Activated naive CD4-positive, alpha-beta T cell treated with anti-CD3 and anti-CD28 coated beads, Interleukin-2, amount 50 U/mL, for 24 hours (primary cell): ENCODE data around the gene RNF224.
A peak's percentile ranks its signal among the peaks of the same experiment; 100 is the strongest.

Experiments
- H3K27ac Mint-ChIP-seq: one replicate; pipeline ENCODE4 v1.8.0; 2021; ENCODE audit warnings: mild to moderate bottlenecking, mixed read lengths
- H3K27me3 Mint-ChIP-seq: one replicate; pipeline ENCODE4 v1.8.0; 2021; ENCODE audit warnings: mixed read lengths
- H3K36me3 Mint-ChIP-seq: one replicate; pipeline ENCODE4 v1.8.0; 2021; ENCODE audit warnings: mixed read lengths
- H3K4me1 Mint-ChIP-seq: one replicate; pipeline ENCODE4 v1.8.0; 2021; ENCODE audit warnings: mixed read lengths
- H3K4me3 Mint-ChIP-seq: one replicate; pipeline ENCODE4 v1.8.0; 2021; ENCODE audit warnings: mild to moderate bottlenecking, mixed read lengths
- H3K9me3 Mint-ChIP-seq: one replicate; pipeline ENCODE4 v1.8.0; 2021; ENCODE audit warnings: mixed read lengths

RNF224 gene

GRCh38 chr9:137189297-137190295 lies 37.7 kb upstream of the RNF224 start:
- Mint-ChIP-seq H3K27ac (peak overlapping the region; percentile 87), H3K36me3 (no peaks in the 10 kb centered on the region), H3K4me3 (peak overlapping the region; percentile 89)

GRCh38 chr9:137190315-137190856 lies 36.9 kb upstream of the RNF224 start:
- Mint-ChIP-seq H3K36me3 (no peaks in the 10 kb centered on the region), H3K27ac (peak overlapping the region; percentile 51), H3K9me3 (no peaks in the 10 kb centered on the region), H3K27me3 (no peaks in the 10 kb centered on the region), H3K4me1 (peaks cover 25% of the 10 kb centered on the region), H3K4me3 (peak overlapping the region; percentile 55)

More at GRCh38 chr9:137189297-137190295, 37.7 kb upstream of the RNF224 start:
- H3K27me3 Mint-ChIP-seq = no peaks in the 10 kb centered on the region
- no peaks in the 10 kb centered on the region for H3K9me3 Mint-ChIP-seq
- peaks cover 25% of the 10 kb centered on the region for H3K4me1 Mint-ChIP-seq

- H3K27ac Mint-ChIP-seq = no peak overlapping the region
- H3K4me3 Mint-ChIP-seq = no peak overlapping the region
- no peaks in the 10 kb centered on the region for H3K36me3 Mint-ChIP-seq
Measured at GRCh38 chr9:137191245-137191644, 36.1 kb upstream of the RNF224 start.

GRCh38 chr9:137191691-137192447 lies 35.4 kb upstream of the RNF224 start:
- Mint-ChIP-seq H3K9me3 (no peaks in the 10 kb centered on the region), H3K4me3 (no peak overlapping the region), H3K36me3 (no peaks in the 10 kb centered on the region), H3K27me3 (no peaks in the 10 kb centered on the region), H3K27ac (no peak overlapping the region), H3K4me1 (peaks cover 17% of the 10 kb centered on the region)

More at GRCh38 chr9:137191245-137191644, 36.1 kb upstream of the RNF224 start:
- Mint-ChIP-seq H3K4me1 (peaks cover 24% of the 10 kb centered on the region), H3K9me3 (no peaks in the 10 kb centered on the region), H3K27me3 (no peaks in the 10 kb centered on the region)

- H3K27ac Mint-ChIP-seq = peak overlapping the region; percentile 72
- peaks cover 12% of the 10 kb centered on the region for H3K4me1 Mint-ChIP-seq
- no peaks in the 10 kb centered on the region for H3K27me3 Mint-ChIP-seq
- H3K9me3 Mint-ChIP-seq = no peaks in the 10 kb centered on the region
- no peaks in the 10 kb centered on the region for H3K36me3 Mint-ChIP-seq
- H3K4me3 Mint-ChIP-seq = no peak overlapping the region
Measured at GRCh38 chr9:137192448-137192780, 34.9 kb upstream of the RNF224 start.

- H3K27ac Mint-ChIP-seq = no peak overlapping the region
- no peaks in the 10 kb centered on the region for H3K27me3 Mint-ChIP-seq
- H3K36me3 Mint-ChIP-seq = no peaks in the 10 kb centered on the region
- no peaks in the 10 kb centered on the region for H3K9me3 Mint-ChIP-seq
- H3K4me3 Mint-ChIP-seq = no peak overlapping the region
- peaks cover 9% of the 10 kb centered on the region for H3K4me1 Mint-ChIP-seq
Measured at GRCh38 chr9:137192859-137193258, 34.4 kb upstream of the RNF224 start.

GRCh38 chr9:137193771-137194170 lies 33.5 kb upstream of the RNF224 start:
- Mint-ChIP-seq H3K4me3 (no peak overlapping the region), H3K9me3 (no peaks in the 10 kb centered on the region), H3K27ac (no peak overlapping the region), H3K27me3 (no peaks in the 10 kb centered on the region), H3K36me3 (no peaks in the 10 kb centered on the region), H3K4me1 (peaks cover 9% of the 10 kb centered on the region)

- Mint-ChIP-seq H3K27me3 (no peaks in the 10 kb centered on the region), H3K27ac (no peak overlapping the region), H3K4me1 (peaks cover 4% of the 10 kb centered on the region), H3K4me3 (no peak overlapping the region), H3K36me3 (no peaks in the 10 kb centered on the region), H3K9me3 (no peaks in the 10 kb centered on the region)
Measured at GRCh38 chr9:137194388-137194787, 32.9 kb upstream of the RNF224 start.

- H3K27me3 Mint-ChIP-seq = no peaks in the 10 kb centered on the region
- H3K4me1 Mint-ChIP-seq = peaks cover 3% of the 10 kb centered on the region
- H3K36me3 Mint-ChIP-seq = no peaks in the 10 kb centered on the region
- no peak overlapping the region for H3K4me3 Mint-ChIP-seq
- H3K27ac Mint-ChIP-seq = no peak overlapping the region
- H3K9me3 Mint-ChIP-seq = no peaks in the 10 kb centered on the region
Measured at GRCh38 chr9:137194909-137195308, 32.4 kb upstream of the RNF224 start.

- Mint-ChIP-seq H3K4me3 (no peak overlapping the region), H3K27me3 (no peaks in the 10 kb centered on the region)
Measured at GRCh38 chr9:137195525-137196220, 31.6 kb upstream of the RNF224 start.

GRCh38 chr9:137198051-137198901 lies 29.0 kb upstream of the RNF224 start:
- no peaks in the 10 kb centered on the region for H3K36me3 Mint-ChIP-seq
- H3K4me1 Mint-ChIP-seq = peaks cover 14% of the 10 kb centered on the region
- H3K4me3 Mint-ChIP-seq = peak overlapping the region; percentile 23
- H3K27ac Mint-ChIP-seq = no peak overlapping the region
- H3K27me3 Mint-ChIP-seq = no peaks in the 10 kb centered on the region
- H3K9me3 Mint-ChIP-seq = no peaks in the 10 kb centered on the region

More at GRCh38 chr9:137195525-137196220, 31.6 kb upstream of the RNF224 start:
- no peaks in the 10 kb centered on the region for H3K36me3 Mint-ChIP-seq
- H3K4me1 Mint-ChIP-seq = peaks cover 3% of the 10 kb centered on the region
- H3K9me3 Mint-ChIP-seq = no peaks in the 10 kb centered on the region
- no peak overlapping the region for H3K27ac Mint-ChIP-seq

- no peak overlapping the region for H3K4me3 Mint-ChIP-seq
- H3K9me3 Mint-ChIP-seq = no peaks in the 10 kb centered on the region
Measured at GRCh38 chr9:137198902-137199283, 28.4 kb upstream of the RNF224 start.

GRCh38 chr9:137199411-137200121 lies 27.7 kb upstream of the RNF224 start:
- no peaks in the 10 kb centered on the region for H3K27me3 Mint-ChIP-seq
- peaks cover 21% of the 10 kb centered on the region for H3K4me1 Mint-ChIP-seq
- peak overlapping the region; percentile 83 for H3K4me3 Mint-ChIP-seq
- H3K27ac Mint-ChIP-seq = no peak overlapping the region
- no peaks in the 10 kb centered on the region for H3K36me3 Mint-ChIP-seq
- H3K9me3 Mint-ChIP-seq = no peaks in the 10 kb centered on the region

More at GRCh38 chr9:137198902-137199283, 28.4 kb upstream of the RNF224 start:
- H3K27ac Mint-ChIP-seq = no peak overlapping the region
- H3K4me1 Mint-ChIP-seq = peaks cover 15% of the 10 kb centered on the region
- H3K27me3 Mint-ChIP-seq = no peaks in the 10 kb centered on the region
- H3K36me3 Mint-ChIP-seq = no peaks in the 10 kb centered on the region
